T-cell (primary cell): Measurements from ENCODE around the gene TRNT1. TPM values are rescaled to one million over a fixed set of nuclear protein-coding genes. Genes with fewer than 3 reads are reported as not detected.
A peak's percentile ranks its signal among the peaks of the same experiment; 100 is the strongest.

Experiments
- ATAC-seq, 4 experiments: fragments of 200-7000 bp in 3 of 4; fragments of 150-1000 bp in 1 of 4; cut with Tn5 transposase; replicated peaks in 1 of 4; 1 replicate in 3 of 4; 2 replicates in 1 of 4; pipeline ENCODE4 v1.10.0; 2021; ENCODE audit warnings: moderate library complexity in 3 of 4, mild to moderate bottlenecking in 2 of 4, moderate number of reproducible peaks in 1 of 4
- CTCF ChIA-PET, 2 donors: fragments of 300-600 bp; sonication (Branson Sonifier 250); formaldehyde crosslinking; loops; one replicate each; lab custom pipeline; 2022; ENCODE audit warnings: antibody characterized with exemption in 2 of 2; lab: Charles Lee
- POLR2A ChIA-PET, 2 donors: fragments of 300-600 bp; sonication (Branson Sonifier 250); formaldehyde crosslinking; loops; one replicate each; lab custom pipeline; 2022; ENCODE audit warnings: antibody characterized with exemption in 2 of 2; lab: Charles Lee
- DNase-seq, 35 experiments: peaks; one replicate each; pipeline versions ENCODE4 v3.0.0 to v3.0.0-alpha.2; 2013 to 2023
- H3K27ac ChIP-seq: one replicate; pipeline ENCODE4 v1.5.1; 2013; ENCODE audit warnings: low read length
- H3K27me3 ChIP-seq, 2 experiments: replicated peaks in 1 of 2; 1 replicate in 1 of 2; 2 replicates in 1 of 2; pipeline versions ENCODE4 v1.6.1 to v1.7.0; 2013; ENCODE audit warnings: low read length in 1 of 2, mixed read lengths in 1 of 2; ENCODE audit not compliant: control insufficient read depth in 2 of 2, insufficient read depth in 2 of 2; ENCODE audit errors: extremely low read depth in 1 of 2
- H3K36me3 ChIP-seq, 2 donors: 1 replicate in 1 of 2; 2 replicates in 1 of 2; pipeline versions ENCODE4 v1.6.1 to v1.7.0; 2013; ENCODE audit warnings: low read length in 1 of 2; ENCODE audit not compliant: control insufficient read depth in 2 of 2, insufficient read depth in 1 of 2; ENCODE audit errors: extremely low read depth in 1 of 2
- H3K4me1 ChIP-seq, 2 experiments: 1 replicate in 1 of 2; 2 replicates in 1 of 2; pipeline versions ENCODE4 v1.6.1 to v1.7.0; 2013; ENCODE audit warnings: low read length in 2 of 2, mixed read lengths in 1 of 2; ENCODE audit not compliant: insufficient read depth in 2 of 2, control insufficient read depth in 1 of 2; ENCODE audit errors: extremely low read depth in 1 of 2
- H3K4me3 ChIP-seq, 2 donors: 1 replicate in 1 of 2; 2 replicates in 1 of 2; pipeline versions ENCODE4 v1.5.1 to v1.7.0; 2013; ENCODE audit warnings: mild to moderate bottlenecking in 2 of 2, low read length in 1 of 2, moderate library complexity in 1 of 2; ENCODE audit not compliant: control insufficient read depth in 1 of 2; ENCODE audit errors: extremely low read depth in 1 of 2
- H3K9me3 ChIP-seq: 2 replicates; pipeline ENCODE4 v1.7.0; 2013
- H3K27ac Mint-ChIP-seq, 2 donors: one replicate each; pipeline ENCODE4 v1.8.0; 2020 to 2021; ENCODE audit warnings: mild to moderate bottlenecking in 2 of 2, mixed read lengths in 2 of 2
- H3K27me3 Mint-ChIP-seq, 2 donors: one replicate each; pipeline ENCODE4 v1.8.0; 2021 to 2022; ENCODE audit warnings: mixed read lengths in 2 of 2
- H3K36me3 Mint-ChIP-seq: one replicate; pipeline ENCODE4 v1.8.0; 2021; ENCODE audit warnings: mixed read lengths
- H3K4me1 Mint-ChIP-seq, 3 donors: one replicate each; pipeline ENCODE4 v1.8.0; 2020 to 2022; ENCODE audit warnings: mixed read lengths in 3 of 3, mild to moderate bottlenecking in 1 of 3
- H3K4me3 Mint-ChIP-seq, 3 donors: one replicate each; pipeline ENCODE4 v1.8.0; 2020 to 2022; ENCODE audit warnings: mild to moderate bottlenecking in 3 of 3, mixed read lengths in 3 of 3, moderate library complexity in 3 of 3
- H3K9me3 Mint-ChIP-seq, 3 donors: one replicate each; pipeline ENCODE4 v1.8.0; 2020 to 2022; ENCODE audit warnings: mixed read lengths in 3 of 3
- WGBS: methylation state at CpG from one replicate; pipeline ENCODE4 v1.1.5; 2013; ENCODE audit warnings: missing lambda C conversion rate; ENCODE audit not compliant: insufficient coverage; 5-methylcytosine and 5-hydroxymethylcytosine counted together
- total RNA-seq, 35 experiments: library from RNA in 6 of 35; stranded (reverse) in 6 of 35; fragments of 120-200 nt in 1 of 35; gene quantifications; one replicate each; pipeline versions ENCODE4 v1.2.1 to v1.2.4 and lab custom pipeline; 2013 to 2026

TRNT1 gene
- total RNA-seq, 5 donors from 2014 or later (not counting 1 experiment from before 2014, with no cell fraction given): 28.6 to 38.9 (median 37.5) TPM

GRCh38 chr3:3109407-3110298 lies 17.1 kb upstream of the TRNT1 start:
- CTCF ChIA-PET: no interaction called here
- peaks cover 0 to 6% of the 10 kb centered on the region in 2 experiments for H3K27me3 ChIP-seq
- POLR2A ChIA-PET: no interaction called here
- Mint-ChIP-seq H3K27me3 (peaks cover 0 to 5% of the 10 kb centered on the region in 2 donors), H3K4me1 (peaks cover 6 to 31% (median 17%) of the 10 kb centered on the region in 3 donors), H3K4me3 (peak overlapping the region in 2 of 3 donors; percentile 45 to 58), H3K36me3 (no peaks in the 10 kb centered on the region), H3K27ac (peak overlapping the region; percentile 84 to 91), H3K9me3 (no peaks in the 10 kb centered on the region)
- ATAC-seq (peak; percentile 20 to 61 (median 42)), DNase-seq (peak in 2 of 35 experiments; percentile 5 to 33)
- peaks cover 0 to 8% of the 10 kb centered on the region in 2 experiments for H3K4me1 ChIP-seq
- H3K9me3 ChIP-seq: no peaks in the 10 kb centered on the region
- no peaks in the 10 kb centered on the region for H3K36me3 ChIP-seq
- H3K4me3 ChIP-seq: peak overlapping the region in 1 of 2 donors; percentile 19
- peak overlapping the region; percentile 66 for H3K27ac ChIP-seq
- 50% methylated on average over 2 of the region's 11 CpGs for WGBS

DNA sequence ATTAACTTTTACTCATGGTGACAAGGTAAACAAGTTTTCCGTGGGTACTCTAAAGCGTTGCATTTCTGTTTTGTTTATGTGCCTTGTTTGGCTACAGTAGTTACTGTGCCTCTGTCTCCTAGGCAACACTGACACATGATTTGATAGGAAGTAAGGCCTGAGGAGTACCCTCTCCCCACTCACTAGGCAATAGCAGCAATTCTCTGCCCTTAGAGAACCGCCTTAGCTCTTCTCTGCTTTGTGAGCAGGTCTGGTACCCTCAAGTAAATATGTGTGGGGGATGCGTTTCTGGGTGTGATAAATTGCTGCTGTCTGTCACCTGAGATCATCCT lies 16.5 kb upstream of the TRNT1 start, which contains the start of gene IL5RA:
IL5RA (minus strand) TSS at position 76 of the 332 bp plus-strand sequence. CDS start 5,390 bp downstream, outside the sequence.
- H3K9me3 ChIP-seq: no peaks in the 10 kb centered on the region
- H3K36me3 ChIP-seq: no peaks in the 10 kb centered on the region
- peaks cover 0 to 5% of the 10 kb centered on the region in 2 donors for H3K27me3 Mint-ChIP-seq
- POLR2A ChIA-PET: no interaction called here
- no peaks in the 10 kb centered on the region for H3K36me3 Mint-ChIP-seq
- H3K9me3 Mint-ChIP-seq: no peaks in the 10 kb centered on the region
- H3K27ac ChIP-seq: peak within 1 kb of the TSS; percentile 66
- H3K4me3 ChIP-seq: peak within 1 kb of the TSS in 1 of 2 donors; percentile 19
- WGBS: 47% methylated on average over 2 of the region's 4 CpGs
- H3K4me1 Mint-ChIP-seq: peaks cover 6 to 29% (median 17%) of the 10 kb centered on the region in 3 donors
- CTCF ChIA-PET: no interaction called here
- H3K27me3 ChIP-seq: peaks cover 0 to 6% of the 10 kb centered on the region in 2 experiments
- ATAC-seq (peak; percentile 55 to 87 (median 69)), DNase-seq (peak in 16 of 35 experiments; percentile 10 to 72 (median 27))
- peaks cover 0 to 8% of the 10 kb centered on the region in 2 experiments for H3K4me1 ChIP-seq
- H3K27ac Mint-ChIP-seq: peak within 1 kb of the TSS; percentile 84 to 91
- H3K4me3 Mint-ChIP-seq: peak within 1 kb of the TSS in 2 of 3 donors; percentile 45 to 58

GRCh38 chr3:3110749-3111361 lies 15.9 kb upstream of the TRNT1 start:
- H3K27me3 Mint-ChIP-seq: peaks cover 0 to 4% of the 10 kb centered on the region in 2 donors
- DNase-seq (peak in 1 of 35 experiments; percentile 8), ATAC-seq (no peak)
- ChIA-PET POLR2A (no interaction called here), CTCF (no interaction called here)
- peaks cover 6 to 29% (median 17%) of the 10 kb centered on the region in 3 donors for H3K4me1 Mint-ChIP-seq
- no peaks in the 10 kb centered on the region for H3K36me3 ChIP-seq
- no peaks in the 10 kb centered on the region for H3K9me3 Mint-ChIP-seq
- peaks cover 0 to 8% of the 10 kb centered on the region in 2 experiments for H3K4me1 ChIP-seq
- 85% methylated on average over 5 of the region's 7 CpGs for WGBS
- H3K27ac ChIP-seq: peak overlapping the region; percentile 66
- H3K4me3 ChIP-seq: no peak overlapping the region
- no peaks in the 10 kb centered on the region for H3K36me3 Mint-ChIP-seq
- peaks cover 0 to 6% of the 10 kb centered on the region in 2 experiments for H3K27me3 ChIP-seq
- peak overlapping the region; percentile 84 to 91 for H3K27ac Mint-ChIP-seq
- H3K9me3 ChIP-seq: no peaks in the 10 kb centered on the region
- no peak overlapping the region for H3K4me3 Mint-ChIP-seq

DNA sequence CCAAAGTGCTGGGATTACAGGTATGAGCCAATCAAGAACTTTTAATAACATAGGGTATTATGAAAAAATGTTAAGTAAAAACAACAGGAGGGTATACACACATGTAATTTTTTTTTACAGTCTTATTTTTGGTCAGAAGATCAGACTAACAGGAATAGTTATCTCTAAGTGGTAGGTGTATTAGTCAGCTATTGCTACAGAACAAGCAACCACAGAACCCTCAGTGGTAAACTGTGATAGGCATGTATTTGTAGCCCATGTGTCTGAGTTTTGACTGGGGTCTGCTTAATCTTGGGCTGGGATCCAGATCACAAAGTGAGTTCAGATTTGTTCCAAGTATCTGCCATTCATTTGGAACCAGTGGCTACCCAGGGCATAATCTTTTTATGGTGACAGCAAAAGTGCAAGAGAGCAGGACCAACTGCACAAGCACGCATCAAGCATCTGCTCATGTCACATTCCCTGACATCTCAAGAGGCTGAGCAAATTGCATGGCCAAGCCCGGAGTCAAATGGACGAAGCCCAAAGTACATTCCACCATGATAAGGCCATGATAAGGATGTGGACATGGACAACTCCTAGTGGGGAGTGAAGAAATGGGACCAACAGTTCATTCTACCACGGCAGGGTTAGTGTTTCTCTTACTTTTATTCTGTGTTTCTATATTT lies 13.6 kb upstream of the TRNT1 start:
- Mint-ChIP-seq H3K9me3 (no peaks in the 10 kb centered on the region), H3K27me3 (peaks cover 0 to 4% of the 10 kb centered on the region in 2 donors), H3K27ac (no peak overlapping the region), H3K4me3 (no peak overlapping the region), H3K36me3 (no peaks in the 10 kb centered on the region), H3K4me1 (peaks cover 6 to 25% (median 17%) of the 10 kb centered on the region in 3 donors)
- Histone ChIP-seq H3K4me1 (peaks cover 0 to 8% of the 10 kb centered on the region in 2 experiments), H3K9me3 (no peaks in the 10 kb centered on the region), H3K4me3 (no peak overlapping the region), H3K27ac (no peak overlapping the region), H3K27me3 (peaks cover 0 to 6% of the 10 kb centered on the region in 2 experiments), H3K36me3 (no peaks in the 10 kb centered on the region)
- DNase-seq: no peak
- ChIA-PET CTCF (no interaction called here), POLR2A (no interaction called here)
- WGBS: no CpG with 5 or more reads among the region's 4 CpGs
- no peak for ATAC-seq

- Histone ChIP-seq H3K4me1 (peaks cover 0 to 5% of the 10 kb centered on the region in 2 experiments), H3K27ac (no peak overlapping the region), H3K36me3 (no peaks in the 10 kb centered on the region), H3K4me3 (no peak overlapping the region), H3K27me3 (peaks cover 0 to 6% of the 10 kb centered on the region in 2 experiments), H3K9me3 (no peaks in the 10 kb centered on the region)
- WGBS: no CpG with 5 or more reads among the region's 2 CpGs
- no peak overlapping the region for H3K27ac Mint-ChIP-seq
- H3K4me3 Mint-ChIP-seq: no peak overlapping the region
- no peaks in the 10 kb centered on the region for H3K9me3 Mint-ChIP-seq
- no peaks in the 10 kb centered on the region for H3K36me3 Mint-ChIP-seq
- H3K27me3 Mint-ChIP-seq: peaks cover 0 to 4% of the 10 kb centered on the region in 2 donors
- no peak for ATAC-seq
- ChIA-PET CTCF (no interaction called here), POLR2A (no interaction called here)
- H3K4me1 Mint-ChIP-seq: peaks cover 0 to 4% (median 0%) of the 10 kb centered on the region in 3 donors
- no peak for DNase-seq
Observed at GRCh38 chr3:3117651-3118050, 9.1 kb upstream of the TRNT1 start.

- H3K36me3 ChIP-seq: no peaks in the 10 kb centered on the region
- peaks cover 0 to 5% of the 10 kb centered on the region in 2 experiments for H3K4me1 ChIP-seq
- Mint-ChIP-seq H3K4me1 (peaks cover 0 to 4% (median 0%) of the 10 kb centered on the region in 3 donors), H3K4me3 (no peak overlapping the region), H3K9me3 (no peaks in the 10 kb centered on the region), H3K36me3 (no peaks in the 10 kb centered on the region), H3K27ac (peak overlapping the region in 1 of 2 donors; percentile 62), H3K27me3 (peaks cover 0 to 4% of the 10 kb centered on the region in 2 donors)
- H3K27me3 ChIP-seq: peaks cover 0 to 2% of the 10 kb centered on the region in 2 experiments
- ATAC-seq: no peak
- DNase-seq: no peak
- CTCF ChIA-PET: no interaction called here
- POLR2A ChIA-PET: no interaction called here
- no peaks in the 10 kb centered on the region for H3K9me3 ChIP-seq
- H3K4me3 ChIP-seq: no peak overlapping the region
- 45% methylated on average over 3 of the region's 4 CpGs for WGBS
- H3K27ac ChIP-seq: no peak overlapping the region
Observed at GRCh38 chr3:3119393-3119851, 7.3 kb upstream of the TRNT1 start.
